Measurements from ENCODE around the gene PTMA. TPM values are rescaled to one million over a fixed set of nuclear protein-coding genes. Genes with fewer than 3 reads are reported as not detected.

The PTMA gene
- total RNA-seq, 2 experiments from 2014 or later, result 2,106 to 2,969 TPM

- ATAC-seq (no peak), DNase-seq (no peak)
- Mint-ChIP-seq H3K4me3 (no peak overlapping the region), H3K36me3 (ENCODE audit: low read depth) (no peaks in the 10 kb centered on the region), H3K27ac (no peak overlapping the region), H3K27me3 (peaks cover 11% of the 10 kb centered on the region), H3K4me1 (peaks cover 2% of the 10 kb centered on the region), H3K9me3 (ENCODE audit: low read depth) (no peaks in the 10 kb centered on the region)
- intact Hi-C loops (cut with DNase I, micrococcal nuclease), result no loop called here
- CTCF ChIA-PET, result interaction anchor here (0.6 to 11.2 kb wide), 11 partner anchors 10 to 204 kb away, joined by 3 to 100 read pairs (median 3); no protein-coding TSS in a partner anchor
- POLR2A ChIA-PET, result interaction anchor here (1.3 kb wide), 1 partner anchor 29 kb away, joined by 4 read pairs; no protein-coding TSS in a partner anchor
Measured at GRCh38 chr2:231685349-231686191, 22.8 kb upstream of the PTMA start.

- no peak for ATAC-seq
- POLR2A ChIA-PET, result interaction anchor here (1.0 kb wide), 1 partner anchor 28 kb away, joined by 4 read pairs; no protein-coding TSS in a partner anchor
- DNase-seq, result no peak
- no peaks in the 10 kb centered on the region for H3K9me3 Mint-ChIP-seq (ENCODE audit: low read depth)
- H3K4me1 Mint-ChIP-seq, result peaks cover 2% of the 10 kb centered on the region
- H3K36me3 Mint-ChIP-seq (ENCODE audit: low read depth), result no peaks in the 10 kb centered on the region
- H3K27me3 Mint-ChIP-seq, result peaks cover 10% of the 10 kb centered on the region
- CTCF ChIA-PET, result interaction anchor here (0.6 to 11.2 kb wide), 8 partner anchors 10 to 337 kb away, joined by 3 to 100 read pairs (median 3); no protein-coding TSS in a partner anchor
- H3K27ac Mint-ChIP-seq, result no peak overlapping the region
- H3K4me3 Mint-ChIP-seq, result no peak overlapping the region
- intact Hi-C loops (cut with DNase I, micrococcal nuclease), result loop anchor here in 1 of 2 experiments (1.0 kb wide), 1 partner anchor 29 kb away; no protein-coding TSS in a partner anchor
Measured at GRCh38 chr2:231686192-231687100, 21.9 kb upstream of the PTMA start.

- Mint-ChIP-seq H3K27me3 (peaks cover 2% of the 10 kb centered on the region), H3K36me3 (ENCODE audit: low read depth) (no peaks in the 10 kb centered on the region), H3K27ac (no peak overlapping the region), H3K9me3 (ENCODE audit: low read depth) (no peaks in the 10 kb centered on the region), H3K4me3 (no peak overlapping the region), H3K4me1 (peaks cover 2% of the 10 kb centered on the region)
- DNase-seq (peak; percentile 82), ATAC-seq (peak; percentile 93)
- POLR2A ChIA-PET, result interaction anchor here (1.0 kb wide), 1 partner anchor 27 kb away, joined by 4 read pairs; no protein-coding TSS in a partner anchor
- CTCF ChIA-PET, result interaction anchor here (0.6 to 11.2 kb wide), 9 partner anchors 10 to 337 kb away, joined by 3 to 100 read pairs (median 3); no protein-coding TSS in a partner anchor
- intact Hi-C loops (cut with DNase I, micrococcal nuclease), result loop anchor here in 1 of 2 experiments (1.0 kb wide), 1 partner anchor 28 kb away; no protein-coding TSS in a partner anchor
Measured at GRCh38 chr2:231687133-231687852, 21.0 kb upstream of the PTMA start.

GRCh38 chr2:231687961-231688360 lies 20.4 kb upstream of the PTMA start:
- Mint-ChIP-seq H3K4me3 (no peak overlapping the region), H3K4me1 (peaks cover 2% of the 10 kb centered on the region), H3K36me3 (ENCODE audit: low read depth) (no peaks in the 10 kb centered on the region), H3K27me3 (no peaks in the 10 kb centered on the region), H3K27ac (no peak overlapping the region), H3K9me3 (ENCODE audit: low read depth) (no peaks in the 10 kb centered on the region)
- ATAC-seq (no peak), DNase-seq (no peak)
- intact Hi-C loops (cut with DNase I, micrococcal nuclease), result loop anchor here in 1 of 2 experiments (1.0 kb wide), 1 partner anchor 27 kb away; no protein-coding TSS in a partner anchor
- ChIA-PET POLR2A (no interaction called here), CTCF (interaction anchor here (0.6 to 11.2 kb wide), 5 partner anchors 9 to 169 kb away, joined by 3 to 100 read pairs (median 8); no protein-coding TSS in a partner anchor)

GRCh38 chr2:231688719-231689118 lies 19.6 kb upstream of the PTMA start:
- peaks cover 2% of the 10 kb centered on the region for H3K4me1 Mint-ChIP-seq
- H3K27me3 Mint-ChIP-seq, result no peaks in the 10 kb centered on the region
- H3K27ac Mint-ChIP-seq, result no peak overlapping the region
- DNase-seq (no peak), ATAC-seq (no peak)
- H3K4me3 Mint-ChIP-seq, result no peak overlapping the region
- no peaks in the 10 kb centered on the region for H3K36me3 Mint-ChIP-seq (ENCODE audit: low read depth)
- no peaks in the 10 kb centered on the region for H3K9me3 Mint-ChIP-seq (ENCODE audit: low read depth)
- ChIA-PET CTCF (interaction anchor here (0.7 to 11.2 kb wide), 5 partner anchors 13 to 77 kb away, joined by 3 to 100 read pairs (median 5); no protein-coding TSS in a partner anchor), POLR2A (no interaction called here)
- intact Hi-C loops (cut with DNase I, micrococcal nuclease), result no loop called here

GRCh38 chr2:231689124-231689893 lies 19.0 kb upstream of the PTMA start:
- ChIA-PET POLR2A (no interaction called here), CTCF (interaction anchor here (0.7 to 11.2 kb wide), 5 partner anchors 13 to 77 kb away, joined by 3 to 100 read pairs (median 5); no protein-coding TSS in a partner anchor)
- no peak for DNase-seq
- H3K4me3 Mint-ChIP-seq, result no peak overlapping the region
- intact Hi-C loops (cut with DNase I, micrococcal nuclease), result no loop called here
- ATAC-seq, result no peak
- no peaks in the 10 kb centered on the region for H3K27me3 Mint-ChIP-seq
- H3K4me1 Mint-ChIP-seq, result peaks cover 2% of the 10 kb centered on the region
- no peaks in the 10 kb centered on the region for H3K9me3 Mint-ChIP-seq (ENCODE audit: low read depth)
- no peak overlapping the region for H3K27ac Mint-ChIP-seq
- H3K36me3 Mint-ChIP-seq (ENCODE audit: low read depth), result no peaks in the 10 kb centered on the region

GRCh38 chr2:231691251-231691772 lies 17.0 kb upstream of the PTMA start:
- Mint-ChIP-seq H3K27ac (no peak overlapping the region), H3K4me3 (no peak overlapping the region), H3K27me3 (no peaks in the 10 kb centered on the region), H3K9me3 (ENCODE audit: low read depth) (no peaks in the 10 kb centered on the region), H3K4me1 (peaks cover 2% of the 10 kb centered on the region), H3K36me3 (ENCODE audit: low read depth) (no peaks in the 10 kb centered on the region)
- ChIA-PET CTCF (interaction anchor here (0.8 to 11.2 kb wide), 7 partner anchors 9 to 633 kb away, joined by 3 to 100 read pairs (median 3); no protein-coding TSS in a partner anchor), POLR2A (no interaction called here)
- intact Hi-C loops (cut with DNase I, micrococcal nuclease), result no loop called here
- no peak for ATAC-seq
- DNase-seq, result no peak

GRCh38 chr2:231692847-231693246 lies 15.5 kb upstream of the PTMA start:
- ATAC-seq (no peak), DNase-seq (no peak)

GRCh38 chr2:231693956-231694355 lies 14.4 kb upstream of the PTMA start:
- H3K4me1 Mint-ChIP-seq, result no peaks in the 10 kb centered on the region
- ChIA-PET CTCF (interaction anchor here (1.0 to 11.2 kb wide), 2 partner anchors 17 to 21 kb away, joined by 3 to 100 read pairs; no protein-coding TSS in a partner anchor), POLR2A (interaction anchor here (1.2 kb wide), 1 partner anchor 14 kb away, joined by 3 read pairs; the partner anchor contains the start of gene PTMA)
- intact Hi-C loops (cut with DNase I, micrococcal nuclease), result no loop called here
- DNase-seq (no peak), ATAC-seq (no peak)
- no peak overlapping the region for H3K4me3 Mint-ChIP-seq
- no peaks in the 10 kb centered on the region for H3K27me3 Mint-ChIP-seq
- H3K36me3 Mint-ChIP-seq (ENCODE audit: low read depth), result no peaks in the 10 kb centered on the region
- H3K9me3 Mint-ChIP-seq (ENCODE audit: low read depth), result no peaks in the 10 kb centered on the region
- no peak overlapping the region for H3K27ac Mint-ChIP-seq

More at GRCh38 chr2:231692847-231693246, 15.5 kb upstream of the PTMA start:
- Mint-ChIP-seq H3K27ac (no peak overlapping the region), H3K9me3 (ENCODE audit: low read depth) (no peaks in the 10 kb centered on the region), H3K4me3 (no peak overlapping the region), H3K36me3 (ENCODE audit: low read depth) (no peaks in the 10 kb centered on the region), H3K27me3 (no peaks in the 10 kb centered on the region), H3K4me1 (no peaks in the 10 kb centered on the region)
- POLR2A ChIA-PET, result no interaction called here
- CTCF ChIA-PET, result interaction anchor here (0.6 to 11.2 kb wide), 3 partner anchors 15 to 30 kb away, joined by 3 to 100 read pairs (median 3); no protein-coding TSS in a partner anchor
- intact Hi-C loops (cut with DNase I, micrococcal nuclease), result no loop called here

- Mint-ChIP-seq H3K4me1 (no peaks in the 10 kb centered on the region), H3K27me3 (no peaks in the 10 kb centered on the region), H3K27ac (no peak overlapping the region), H3K4me3 (no peak overlapping the region), H3K9me3 (ENCODE audit: low read depth) (no peaks in the 10 kb centered on the region), H3K36me3 (ENCODE audit: low read depth) (no peaks in the 10 kb centered on the region)
- DNase-seq (no peak), ATAC-seq (no peak)
- intact Hi-C loops (cut with DNase I, micrococcal nuclease), result no loop called here
- CTCF ChIA-PET, result interaction anchor here (1.8 kb wide), 1 partner anchor 9 kb away, joined by 8 read pairs; no protein-coding TSS in a partner anchor
- POLR2A ChIA-PET, result no interaction called here
Measured at GRCh38 chr2:231696004-231696367, 12.3 kb upstream of the PTMA start.

Measured in activated CD4-positive, alpha-beta T cell treated with anti-CD3 and anti-CD28 coated beads for 36 hours (primary cell).